ENCODE measurements around the gene COL1A1.

COL1A1 gene

DNA sequence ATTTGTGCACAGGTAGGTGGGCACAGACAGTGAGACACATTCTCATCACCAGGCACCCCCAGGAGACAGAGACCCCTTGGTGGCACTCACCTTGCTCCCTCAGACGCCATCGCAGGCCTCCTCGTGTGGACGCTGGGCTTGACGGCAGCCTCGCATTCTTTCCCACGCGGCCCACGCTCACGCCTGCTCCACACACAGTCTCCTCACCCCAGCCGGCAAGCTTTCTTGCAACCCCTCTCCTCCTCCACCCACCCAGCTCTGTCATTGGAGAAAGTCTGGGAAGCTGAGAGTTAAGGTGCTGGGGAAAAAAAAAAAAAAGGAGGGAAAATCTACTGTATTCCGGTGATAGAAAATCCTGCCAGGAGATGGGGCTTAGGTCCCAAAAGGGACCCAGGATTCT is 20.8 kb downstream of the COL1A1 start:
- Histone ChIP-seq H3K27ac (peak overlapping the region in 1 of 2 donors; percentile 42), H3K4me3 (no peak overlapping the region)
- TF ChIP-seq, protein P1, sequence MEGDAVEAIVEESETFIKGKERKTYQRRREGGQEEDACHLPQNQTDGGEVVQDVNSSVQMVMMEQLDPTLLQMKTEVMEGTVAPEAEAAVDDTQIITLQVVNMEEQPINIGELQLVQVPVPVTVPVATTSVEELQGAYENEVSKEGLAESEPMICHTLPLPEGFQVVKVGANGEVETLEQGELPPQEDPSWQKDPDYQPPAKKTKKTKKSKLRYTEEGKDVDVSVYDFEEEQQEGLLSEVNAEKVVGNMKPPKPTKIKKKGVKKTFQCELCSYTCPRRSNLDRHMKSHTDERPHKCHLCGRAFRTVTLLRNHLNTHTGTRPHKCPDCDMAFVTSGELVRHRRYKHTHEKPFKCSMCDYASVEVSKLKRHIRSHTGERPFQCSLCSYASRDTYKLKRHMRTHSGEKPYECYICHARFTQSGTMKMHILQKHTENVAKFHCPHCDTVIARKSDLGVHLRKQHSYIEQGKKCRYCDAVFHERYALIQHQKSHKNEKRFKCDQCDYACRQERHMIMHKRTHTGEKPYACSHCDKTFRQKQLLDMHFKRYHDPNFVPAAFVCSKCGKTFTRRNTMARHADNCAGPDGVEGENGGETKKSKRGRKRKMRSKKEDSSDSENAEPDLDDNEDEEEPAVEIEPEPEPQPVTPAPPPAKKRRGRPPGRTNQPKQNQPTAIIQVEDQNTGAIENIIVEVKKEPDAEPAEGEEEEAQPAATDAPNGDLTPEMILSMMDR (IDR thresholded peaks at IDR 0.05): no peak
- DNase-seq (ENCODE audit: low spot score): no peak

GRCh38 chr17:50180111-50180510 is 21.3 kb downstream of the COL1A1 start:
- DNase-seq (ENCODE audit: low spot score): no peak
- Histone ChIP-seq H3K27ac (peak overlapping the region; percentile 16 to 42), H3K4me3 (no peak overlapping the region)
- TF ChIP-seq, protein P1 (IDR thresholded peaks at IDR 0.05): no peak

GRCh38 chr17:50177983-50178834 is 23.2 kb downstream of the COL1A1 start:
- DNase-seq (ENCODE audit: low spot score): peak; percentile 96
- TF ChIP-seq, protein P1 (IDR thresholded peaks at IDR 0.05): no peak
- Histone ChIP-seq H3K4me3 (peak overlapping the region; percentile 23), H3K27ac (peak overlapping the region; percentile 93)

- Histone ChIP-seq H3K4me3 (peak overlapping the region; percentile 23), H3K27ac (peak overlapping the region; percentile 93)
- TF ChIP-seq, protein P1 (IDR thresholded peaks at IDR 0.05): no peak
- no peak for DNase-seq (ENCODE audit: low spot score)
Measured at GRCh38 chr17:50177476-50177875, 24.0 kb downstream of the COL1A1 start.

GRCh38 chr17:50176559-50177357 is 24.7 kb downstream of the COL1A1 start:
- H3K4me3 ChIP-seq: no peak overlapping the region
- TF ChIP-seq, protein P1 (IDR thresholded peaks at IDR 0.05): no peak
- DNase-seq (ENCODE audit: low spot score): no peak
- peak overlapping the region; percentile 93 for H3K27ac ChIP-seq

GRCh38 chr17:50175035-50175807 is 26.2 kb downstream of the COL1A1 start:
- DNase-seq (ENCODE audit: low spot score): no peak
- Histone ChIP-seq H3K4me3 (no peak overlapping the region), H3K27ac (peak overlapping the region; percentile 93)
- TF ChIP-seq, protein P1 (IDR thresholded peaks at IDR 0.05): no peak

Measured in coronary artery (tissue), 2 donors.